Kidney (tissue), 14 donors: ENCODE results near the gene TRIM40. TPM values are rescaled to one million over a fixed set of nuclear protein-coding genes. Genes with fewer than 3 reads are reported as not detected.
"Not testable (repeated sequence)": the region's sequence is repeated elsewhere in the genome, so short reads cannot be mapped to it uniquely, and the experiment has no call there.

Experiments used
- DNase-seq, 5 donors: peaks; one replicate each; pipeline ENCODE4 v3.0.0-alpha.2; 2013 to 2020
- FAIRE-seq: peaks from 2 replicates; lab custom pipeline; 2012; peaks lifted over from hg19 to GRCh38; lab: Jason Lieb, UNC
- H3K27ac ChIP-seq, 2 donors: one replicate each; pipeline ENCODE4 v1.7.0; 2013; ENCODE audit warnings: low read depth in 2 of 2, low read length in 2 of 2, inconsistent platforms in 1 of 2
- H3K27me3 ChIP-seq: one replicate; pipeline ENCODE4 v1.7.1; 2013; ENCODE audit warnings: low read length, inconsistent platforms; ENCODE audit not compliant: control insufficient read depth, insufficient read depth
- H3K36me3 ChIP-seq, 3 donors: one replicate each; pipeline versions ENCODE4 v1.7.0 to v1.7.1; 2013; ENCODE audit warnings: low read length in 3 of 3, control low read depth in 1 of 3, inconsistent platforms in 1 of 3; ENCODE audit not compliant: insufficient read depth in 3 of 3, control insufficient read depth in 2 of 3
- H3K4me1 ChIP-seq, 3 donors: one replicate each; pipeline versions ENCODE4 v1.7.0 to v1.7.1; 2013; ENCODE audit warnings: low read length in 3 of 3, inconsistent platforms in 1 of 3, low read depth in 1 of 3; ENCODE audit not compliant: control insufficient read depth in 2 of 3, insufficient read depth in 2 of 3
- H3K4me3 ChIP-seq, 3 donors: one replicate each; pipeline versions ENCODE4 v1.7.0 to v1.8.1; 2013; ENCODE audit warnings: low read length in 3 of 3, control low read depth in 1 of 3, inconsistent platforms in 1 of 3
- H3K9ac ChIP-seq, 3 donors: one replicate each; pipeline versions ENCODE4 v1.7.0 to v1.7.1; 2013; ENCODE audit warnings: low read length in 3 of 3, control low read depth in 1 of 3, inconsistent platforms in 1 of 3
- H3K9me3 ChIP-seq, 3 donors: one replicate each; pipeline versions ENCODE4 v1.7.0 to v1.7.1; 2013; ENCODE audit warnings: low read length in 3 of 3, control low read depth in 1 of 3, inconsistent platforms in 1 of 3; ENCODE audit not compliant: control insufficient read depth in 2 of 3, insufficient read depth in 1 of 3
- intact Hi-C: fragments of 100-400 bp; cut with DNase I; formaldehyde crosslinking; loops from one replicate; pipeline ENCODE4 v1.11.1; 2022
- polyA plus RNA-seq: library from polyadenylated mRNA; stranded (reverse); fragments of 350-450 nt; fragmentation: Illumina TruSeq; extraction: RNeasy Lipid Tissue Mini Kit (QIAGEN cat#74804); gene quantifications from one replicate; pipeline ENCODE4 v1.2.3, GENCODE V29; 2014; ENCODE audit warnings: low read depth, low replicate concordance; ENCODE audit not compliant: insufficient read depth
- total RNA-seq: library from RNA; stranded (reverse); fragmentation: NEBNext Ultra II Directional; extraction: Animal tissue kit (Norgen Biotek cat#: 25700); gene quantifications from one replicate; pipeline ENCODE4 v1.2.1, GENCODE V29; 2021
- TF ChIP-seq, protein P1 (sequence below): IDR thresholded peaks from 3 replicates; pipeline ENCODE4 v1.5.1; 2012; ENCODE audit warnings: mild to moderate bottlenecking, moderate library complexity, borderline replicate concordance; ENCODE audit not compliant: insufficient read depth; ENCODE audit errors: extremely low read depth
- donor health status: control.
- donor health status: control.
- donor health status: control.
- donor health status: control.
- donor health status: control.
- donor health status: DM: yes; HTN: yes; CAD: no.
- donor health status: Normal renal cell carcinoma (clear cell type).

TRIM40 gene
- total and polyA plus RNA-seq, 2 donors from 2014 or later: not detected

DNA sequence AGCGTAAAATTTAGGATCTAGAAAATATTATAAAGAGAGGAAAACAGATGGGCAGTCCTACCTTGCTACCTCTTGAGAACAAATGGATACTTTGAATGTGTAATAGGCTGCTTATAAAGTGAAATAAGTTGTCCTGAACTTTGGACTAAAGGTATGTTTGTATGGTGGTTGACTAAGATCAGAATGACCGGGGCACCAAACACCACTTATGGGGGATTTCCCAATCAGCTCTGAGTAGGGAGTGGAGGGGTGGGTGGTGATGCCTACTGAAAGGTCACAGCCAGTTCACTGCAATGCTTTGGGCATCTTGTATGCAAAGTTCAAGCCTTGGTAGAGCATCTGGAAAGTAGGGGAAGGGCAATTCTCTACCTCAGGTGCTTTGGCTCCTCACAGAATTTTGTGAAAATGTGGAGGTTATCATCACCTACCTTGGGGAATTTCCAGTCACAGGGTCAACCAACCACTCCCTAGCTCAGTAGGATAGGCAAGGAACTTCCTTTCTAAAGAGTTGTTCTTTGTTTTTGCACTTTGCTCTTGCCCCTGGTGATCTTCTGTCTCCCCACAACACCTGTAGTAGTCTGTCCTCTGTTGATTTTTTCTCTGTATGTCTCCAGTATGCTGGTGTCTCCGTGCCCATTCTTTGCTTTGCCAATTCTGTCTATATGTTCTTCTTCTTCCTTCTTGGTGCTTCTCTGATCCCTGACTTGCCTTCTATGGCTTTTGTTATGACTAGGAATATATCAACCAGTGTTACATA, 22.8 kb upstream of the TRIM40 start, which contains the start of gene TRIM31:
TSS of gene TRIM31 (minus strand) at position 88 of the 757 bp plus-strand sequence. CDS start 285 bp downstream, outside the sequence.
- Histone ChIP-seq H3K27ac (no peak within 1 kb of the TSS), H3K4me3 (no peak within 1 kb of the TSS), H3K9me3 (no peaks in the 10 kb centered on the region), H3K36me3 (no peaks in the 10 kb centered on the region), H3K4me1 (no peaks in the 10 kb centered on the region), H3K27me3 (peaks cover 27% of the 10 kb centered on the region), H3K9ac (no peak within 1 kb of the TSS)
- FAIRE-seq (no peak), DNase-seq (no peak)
- TF ChIP-seq, protein P1, sequence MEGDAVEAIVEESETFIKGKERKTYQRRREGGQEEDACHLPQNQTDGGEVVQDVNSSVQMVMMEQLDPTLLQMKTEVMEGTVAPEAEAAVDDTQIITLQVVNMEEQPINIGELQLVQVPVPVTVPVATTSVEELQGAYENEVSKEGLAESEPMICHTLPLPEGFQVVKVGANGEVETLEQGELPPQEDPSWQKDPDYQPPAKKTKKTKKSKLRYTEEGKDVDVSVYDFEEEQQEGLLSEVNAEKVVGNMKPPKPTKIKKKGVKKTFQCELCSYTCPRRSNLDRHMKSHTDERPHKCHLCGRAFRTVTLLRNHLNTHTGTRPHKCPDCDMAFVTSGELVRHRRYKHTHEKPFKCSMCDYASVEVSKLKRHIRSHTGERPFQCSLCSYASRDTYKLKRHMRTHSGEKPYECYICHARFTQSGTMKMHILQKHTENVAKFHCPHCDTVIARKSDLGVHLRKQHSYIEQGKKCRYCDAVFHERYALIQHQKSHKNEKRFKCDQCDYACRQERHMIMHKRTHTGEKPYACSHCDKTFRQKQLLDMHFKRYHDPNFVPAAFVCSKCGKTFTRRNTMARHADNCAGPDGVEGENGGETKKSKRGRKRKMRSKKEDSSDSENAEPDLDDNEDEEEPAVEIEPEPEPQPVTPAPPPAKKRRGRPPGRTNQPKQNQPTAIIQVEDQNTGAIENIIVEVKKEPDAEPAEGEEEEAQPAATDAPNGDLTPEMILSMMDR: no peak
- intact Hi-C loops: no loop called here

DNA sequence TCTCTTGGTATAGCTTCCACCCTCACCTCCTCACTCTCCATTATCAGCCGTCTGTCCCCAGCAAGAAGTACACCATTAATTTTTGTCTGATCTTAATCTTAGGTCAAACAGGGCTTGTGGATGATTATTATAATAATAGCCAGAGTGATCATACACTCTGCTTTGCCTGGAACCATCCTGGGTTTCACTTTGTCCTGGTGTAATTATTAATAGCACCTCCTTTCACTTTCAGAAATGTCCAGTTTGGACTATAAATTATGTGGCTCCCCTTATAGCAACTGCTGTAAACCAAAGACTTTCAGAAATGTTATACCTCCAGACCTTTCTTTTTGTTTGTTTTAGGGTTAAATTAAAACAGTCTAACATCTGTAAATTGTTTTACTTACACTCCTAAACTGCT, 22.1 kb upstream of the TRIM40 start:
- no peak for FAIRE-seq
- DNase-seq: no peak
- no peaks in the 10 kb centered on the region for H3K4me1 ChIP-seq

DNA sequence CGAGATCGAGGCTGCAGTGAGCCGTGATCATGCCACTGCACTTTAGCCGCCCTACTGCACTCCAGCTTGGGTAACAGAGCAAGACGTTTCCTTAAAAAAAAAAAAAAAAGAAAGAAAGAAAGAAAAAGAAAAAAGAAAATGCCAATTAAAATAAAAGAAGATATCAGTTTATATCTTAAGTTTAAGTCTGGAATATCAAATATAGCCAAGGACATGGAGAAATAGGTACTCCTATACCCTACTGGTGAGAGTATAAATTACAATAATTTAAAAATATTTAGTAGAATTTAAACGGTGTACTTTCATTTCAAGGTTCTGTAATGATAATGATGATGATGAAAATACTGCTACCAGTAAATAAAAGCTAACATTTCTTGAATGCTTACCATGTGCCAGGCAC, 19.2 kb upstream of the TRIM40 start:
- H3K27ac ChIP-seq: no peak overlapping the region
- intact Hi-C loops: no loop called here
- H3K27me3 ChIP-seq: peaks cover 14% of the 10 kb centered on the region
- no peaks in the 10 kb centered on the region for H3K36me3 ChIP-seq
- no peaks in the 10 kb centered on the region for H3K9me3 ChIP-seq
- TF ChIP-seq, protein P1: no peak
- no peak for FAIRE-seq
- H3K4me1 ChIP-seq: no peaks in the 10 kb centered on the region
- DNase-seq: no peak
- no peak overlapping the region for H3K9ac ChIP-seq
- H3K4me3 ChIP-seq: no peak overlapping the region

More for the DNA sequence above, 22.1 kb upstream of the TRIM40 start:
- TF ChIP-seq, protein P1: no peak
- H3K36me3 ChIP-seq: no peaks in the 10 kb centered on the region
- H3K4me3 ChIP-seq: no peak overlapping the region
- H3K9me3 ChIP-seq: no peaks in the 10 kb centered on the region
- H3K27me3 ChIP-seq: peaks cover 27% of the 10 kb centered on the region
- intact Hi-C loops: no loop called here
- H3K9ac ChIP-seq: no peak overlapping the region
- no peak overlapping the region for H3K27ac ChIP-seq

DNA sequence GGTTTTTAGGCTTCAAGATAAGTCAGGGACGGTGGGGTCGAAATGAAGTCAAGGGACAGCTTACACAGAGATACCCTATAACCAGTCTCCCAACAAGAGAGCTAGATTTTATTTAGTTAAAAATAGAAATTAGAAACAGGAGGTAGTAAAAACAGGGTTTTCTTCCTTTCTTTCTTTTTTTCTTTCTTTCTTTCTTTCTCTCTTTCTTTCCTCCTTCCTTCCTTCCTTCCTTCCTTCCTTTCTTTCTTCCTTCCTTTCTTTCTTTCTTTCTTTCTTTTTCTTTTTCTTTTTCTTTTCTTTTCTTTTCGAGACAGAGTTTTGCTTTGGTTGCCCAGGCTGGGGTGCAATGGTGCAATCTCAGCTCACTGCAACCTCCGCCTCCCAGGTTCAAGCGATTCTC, 17.2 kb upstream of the TRIM40 start:
- H3K4me1 ChIP-seq, H3K9me3 ChIP-seq, DNase-seq, H3K36me3 ChIP-seq, H3K27ac ChIP-seq, FAIRE-seq, intact Hi-C loops, H3K9ac ChIP-seq, H3K27me3 ChIP-seq, H3K4me3 ChIP-seq: not testable (repeated sequence)
